WERI-Rb-1 (cell line): Measurements from ENCODE around the gene PPP1R16B.

ENCODE experiments used
- DNase-seq: peaks from one replicate; pipeline ENCODE4 v3.0.0-alpha.2; 2020
- H3K27ac ChIP-seq: fragments of 250-450 bp; sonication (Bioruptor Pico); 2 replicates; pipeline ENCODE4 v1.5.1; 2020; ENCODE audit warnings: mild to moderate bottlenecking, moderate library complexity
- H3K27me3 ChIP-seq: fragments of 250-450 bp; sonication (Bioruptor Pico); 2 replicates; pipeline ENCODE4 v1.5.1; 2021; ENCODE audit warnings: mild to moderate bottlenecking, low read depth, moderate library complexity; ENCODE audit not compliant: insufficient read depth, severe bottlenecking
- H3K36me3 ChIP-seq: fragments of 250-450 bp; sonication (Bioruptor Pico); 2 replicates; pipeline ENCODE4 v1.5.1; 2020; ENCODE audit warnings: mild to moderate bottlenecking, moderate library complexity
- H3K4me3 ChIP-seq: 2 replicates; pipeline ENCODE4 v1.5.1; 2011; ENCODE audit warnings: low read depth, mild to moderate bottlenecking, control low read depth, low read length
- H3K9me3 ChIP-seq: fragments of 250-450 bp; sonication (Bioruptor Pico); 2 replicates; pipeline ENCODE4 v1.5.1; 2021; ENCODE audit warnings: mild to moderate bottlenecking, moderate library complexity; ENCODE audit not compliant: severe bottlenecking
- CTCF ChIP-seq: IDR thresholded peaks from 2 replicates; pipeline ENCODE4 v1.5.1; 2011; ENCODE audit warnings: low read depth, mild to moderate bottlenecking, control low read depth, inconsistent platforms, low read length

Gene PPP1R16B

GRCh38 chr20:38831049-38831691, 25.7 kb downstream of the PPP1R16B start:
- Histone ChIP-seq H3K27ac (no peak overlapping the region), H3K4me3 (no peak overlapping the region), H3K36me3 (no peaks in the 10 kb centered on the region), H3K9me3 (no peaks in the 10 kb centered on the region), H3K27me3 (no peaks in the 10 kb centered on the region)
- no peak for TF ChIP-seq CTCF
- DNase-seq, result no peak

DNA sequence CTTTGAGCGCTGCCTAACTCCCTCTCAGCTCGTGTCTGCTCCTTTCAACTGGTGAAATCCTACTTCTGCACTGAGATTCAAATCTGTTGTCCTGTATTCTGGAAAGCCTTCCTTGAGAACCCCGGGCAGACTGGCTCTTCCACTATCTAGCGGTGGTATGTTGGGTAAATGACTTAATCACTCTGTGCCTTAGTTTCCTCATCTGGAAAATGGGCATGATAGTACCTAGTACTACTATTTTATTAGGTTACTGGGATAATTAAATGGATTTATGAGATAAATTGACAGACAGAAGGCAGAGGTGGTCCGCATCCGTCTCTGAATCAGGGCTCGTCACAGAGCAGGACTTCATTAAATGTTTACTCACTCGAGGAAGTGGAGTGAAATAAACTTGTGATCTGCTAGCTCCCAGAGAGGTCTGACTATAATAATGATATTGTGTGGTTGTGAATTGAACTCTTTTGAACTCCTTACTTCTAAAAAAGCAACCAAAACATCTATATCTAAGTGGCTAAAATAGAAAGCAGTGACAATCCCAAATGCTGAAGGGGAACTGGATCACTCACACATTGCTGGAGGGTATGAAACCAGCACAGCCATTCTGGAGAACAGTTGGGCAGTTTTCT, 26.6 kb downstream of the PPP1R16B start:
- DNase-seq, result no peak
- Histone ChIP-seq H3K4me3 (no peak overlapping the region), H3K27ac (no peak overlapping the region), H3K36me3 (no peaks in the 10 kb centered on the region), H3K9me3 (no peaks in the 10 kb centered on the region), H3K27me3 (no peaks in the 10 kb centered on the region)
- TF ChIP-seq CTCF, result no peak

DNA sequence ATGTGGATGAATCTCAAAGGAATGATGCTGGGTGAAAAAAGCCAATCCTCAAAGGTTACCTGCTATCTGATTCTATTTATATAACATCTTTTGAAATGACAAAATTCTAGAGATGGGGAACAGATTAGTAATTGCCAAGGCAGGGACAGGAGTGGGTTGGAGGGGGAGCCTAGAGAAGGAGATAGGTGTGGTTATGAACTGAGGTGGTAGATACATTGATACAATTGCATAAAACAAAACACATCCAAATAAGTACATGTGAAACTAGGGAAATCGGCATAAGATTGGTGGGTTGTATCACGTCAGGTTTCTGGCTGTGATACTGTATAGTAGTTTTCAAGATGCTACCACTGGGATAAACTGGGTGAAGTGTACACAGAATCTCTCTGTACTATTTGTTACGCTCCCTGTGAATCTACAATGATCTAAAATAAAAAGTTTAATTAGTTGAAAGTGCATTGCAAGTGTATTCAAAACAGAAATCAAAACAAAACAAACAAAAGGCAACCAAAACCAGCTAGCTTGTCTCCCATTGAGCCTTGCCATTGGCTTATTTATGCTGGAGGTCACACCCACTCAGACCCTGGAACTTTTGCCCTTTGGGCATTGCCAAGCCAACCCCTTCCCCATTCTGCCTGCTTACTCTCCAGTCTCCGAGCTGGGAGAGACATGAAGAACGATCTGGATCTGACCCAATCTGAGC, 27.8 kb downstream of the PPP1R16B start:
- TF ChIP-seq CTCF, result no peak
- Histone ChIP-seq H3K4me3 (no peak overlapping the region), H3K27ac (no peak overlapping the region), H3K36me3 (no peaks in the 10 kb centered on the region), H3K27me3 (no peaks in the 10 kb centered on the region), H3K9me3 (no peaks in the 10 kb centered on the region)
- no peak for DNase-seq

DNA sequence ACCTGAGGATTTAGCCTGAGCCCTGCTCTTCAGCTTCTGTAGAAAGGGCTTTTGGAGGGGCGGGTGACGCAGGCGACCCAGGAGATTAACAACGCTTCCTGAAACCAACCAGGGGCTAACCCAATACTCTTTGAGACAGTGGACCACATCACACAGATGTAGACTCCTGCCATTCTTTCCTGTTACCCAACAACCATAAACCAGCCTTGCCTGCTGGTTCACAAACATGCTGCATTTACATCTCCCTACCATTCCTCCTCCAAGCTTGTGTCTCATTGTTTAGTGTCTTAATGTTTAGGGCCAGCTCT, 28.3 kb downstream of the PPP1R16B start:
- no peaks in the 10 kb centered on the region for H3K27me3 ChIP-seq
- H3K36me3 ChIP-seq, result no peaks in the 10 kb centered on the region
- no peak for DNase-seq
- TF ChIP-seq CTCF, result no peak
- no peak overlapping the region for H3K27ac ChIP-seq
- H3K4me3 ChIP-seq, result no peak overlapping the region
- H3K9me3 ChIP-seq, result no peaks in the 10 kb centered on the region

GRCh38 chr20:38834868-38835267, 29.4 kb downstream of the PPP1R16B start:
- no peaks in the 10 kb centered on the region for H3K9me3 ChIP-seq
- H3K36me3 ChIP-seq, result no peaks in the 10 kb centered on the region
- H3K4me3 ChIP-seq, result no peak overlapping the region
- no peak for DNase-seq
- H3K27me3 ChIP-seq, result no peaks in the 10 kb centered on the region
- TF ChIP-seq CTCF, result no peak
- H3K27ac ChIP-seq, result no peak overlapping the region

GRCh38 chr20:38835792-38836191, 30.3 kb downstream of the PPP1R16B start:
- Histone ChIP-seq H3K9me3 (no peaks in the 10 kb centered on the region), H3K27ac (no peak overlapping the region), H3K36me3 (no peaks in the 10 kb centered on the region), H3K4me3 (no peak overlapping the region), H3K27me3 (no peaks in the 10 kb centered on the region)
- no peak for TF ChIP-seq CTCF
- no peak for DNase-seq
